Measurements from ENCODE around the gene POLR1E. TPM values are rescaled to one million over a fixed set of nuclear protein-coding genes. Genes with fewer than 3 reads are reported as not detected.

Gene POLR1E
- total and polyA plus RNA-seq, 2 donors (not counting 3 experiments of a cell fraction or from before 2014, with no cell fraction given): 9.0 to 21.2 TPM

- TF ChIP-seq MAX (IDR thresholded peaks at IDR 0.05; ENCODE audit: insufficient read depth, insufficient read length) (no peak), EZH2 (IDR thresholded peaks at IDR 0.05; ENCODE audit: borderline replicate concordance, low read depth, low read length, severe bottlenecking) (no peak), JUN (IDR thresholded peaks at IDR 0.05; ENCODE audit: borderline replicate concordance, insufficient read depth, insufficient read length, low read depth) (no peak)
- H3K9ac ChIP-seq (replicated peaks; ENCODE audit: extremely low read depth, insufficient read depth, low read length): no peak overlapping the region
- H3K36me3 ChIP-seq (ENCODE audit: control insufficient read depth in 2 of 2, extremely low read depth in 1 of 2, insufficient read depth in 2 of 2, low read length in 2 of 2): peaks cover 0 to 25% of the 10 kb centered on the region in 2 experiments
- H3K4me1 ChIP-seq (ENCODE audit: control insufficient read depth, extremely low read depth, insufficient read depth, low read length): no peaks in the 10 kb centered on the region
- H3K4me2 ChIP-seq (ENCODE audit: insufficient read depth, low read length): no peak overlapping the region
- H3K9me1 ChIP-seq (replicated peaks; ENCODE audit: control insufficient read depth, extremely low read depth, insufficient read depth, low read length): no peaks in the 10 kb centered on the region
- no peak overlapping the region for H3K4me3 ChIP-seq (replicated peaks in 1 of 3; ENCODE audit: insufficient read depth in 1 of 3, low read depth in 1 of 3, low read length in 3 of 3)
- no peak overlapping the region for H2AFZ ChIP-seq (ENCODE audit: low read depth, low read length)
- ChIA-PET CTCF (no interaction called here), POLR2A (no interaction called here)
- DNase-seq (ENCODE audit: low read depth, low spot score) (no peak), FAIRE-seq (no peak)
- dilution Hi-C loops (cut with MboI; ENCODE audit: extremely low pct_ligation_motif_present, low sequenced_read_pairs): no loop called here
- H3K27me3 ChIP-seq (ENCODE audit: control insufficient read depth in 2 of 2, insufficient read depth in 2 of 2, low read length in 2 of 2): no peaks in the 10 kb centered on the region
- no peaks in the 10 kb centered on the region for H4K20me1 ChIP-seq (replicated peaks; ENCODE audit: control insufficient read depth, extremely low read depth, insufficient read depth, low read length)
- H3K27ac ChIP-seq (ENCODE audit: insufficient read depth, low read depth, low read length): no peak overlapping the region
- H3K9me3 ChIP-seq (replicated peaks; ENCODE audit: control insufficient read depth, insufficient read depth, low read length): no peaks in the 10 kb centered on the region
- no TSS peak for BruUV-seq (replicated peaks)
- no peaks in the 10 kb centered on the region for H3K79me2 ChIP-seq (ENCODE audit: control insufficient read depth, insufficient read depth, low read length)
- intact Hi-C loops (cut with micrococcal nuclease): no loop called here
Measured at GRCh38 chr9:37523916-37524315, 38.2 kb downstream of the POLR1E start.

GRCh38 chr9:37528652-37529471 lies 43.1 kb downstream of the POLR1E start:
- H3K79me2 ChIP-seq (ENCODE audit: control insufficient read depth, insufficient read depth, low read length): no peaks in the 10 kb centered on the region
- no peak overlapping the region for H3K9ac ChIP-seq (replicated peaks; ENCODE audit: extremely low read depth, insufficient read depth, low read length)
- CTCF ChIA-PET: no interaction called here
- H2AFZ ChIP-seq (ENCODE audit: low read depth, low read length): no peak overlapping the region
- no peak overlapping the region for H3K4me3 ChIP-seq (replicated peaks in 1 of 3; ENCODE audit: insufficient read depth in 1 of 3, low read depth in 1 of 3, low read length in 3 of 3)
- no peak for FAIRE-seq
- H3K9me1 ChIP-seq (replicated peaks; ENCODE audit: control insufficient read depth, extremely low read depth, insufficient read depth, low read length): no peaks in the 10 kb centered on the region
- no peaks in the 10 kb centered on the region for H3K27me3 ChIP-seq (ENCODE audit: control insufficient read depth in 2 of 2, insufficient read depth in 2 of 2, low read length in 2 of 2)
- dilution Hi-C loops (cut with MboI; ENCODE audit: extremely low pct_ligation_motif_present, low sequenced_read_pairs): no loop called here
- H3K9me3 ChIP-seq (replicated peaks; ENCODE audit: control insufficient read depth, insufficient read depth, low read length): no peaks in the 10 kb centered on the region
- no TSS peak for BruUV-seq (replicated peaks)
- H3K27ac ChIP-seq (ENCODE audit: insufficient read depth, low read depth, low read length): no peak overlapping the region
- H3K4me2 ChIP-seq (ENCODE audit: insufficient read depth, low read length): no peak overlapping the region
- H3K36me3 ChIP-seq (ENCODE audit: control insufficient read depth in 2 of 2, extremely low read depth in 1 of 2, insufficient read depth in 2 of 2, low read length in 2 of 2): peaks cover 0 to 14% of the 10 kb centered on the region in 2 experiments
- no peak for DNase-seq (ENCODE audit: low read depth, low spot score)
- intact Hi-C loops (cut with micrococcal nuclease): no loop called here
- POLR2A ChIA-PET: no interaction called here
- no peaks in the 10 kb centered on the region for H3K4me1 ChIP-seq (ENCODE audit: control insufficient read depth, extremely low read depth, insufficient read depth, low read length)
- TF ChIP-seq POLR2A (IDR thresholded peaks at IDR 0.05; ENCODE audit: low read depth, low read length) (no peak), JUN (IDR thresholded peaks at IDR 0.05; ENCODE audit: borderline replicate concordance, insufficient read depth, insufficient read length, low read depth) (no peak), FOS (IDR thresholded peaks at IDR 0.05; ENCODE audit: borderline replicate concordance, insufficient read depth, low read length) (no peak), CTCF (IDR thresholded peaks at IDR 0.05; ENCODE audit: extremely low read depth in 1 of 2, insufficient read depth in 1 of 2, low read depth in 1 of 2, low read length in 2 of 2) (no peak), MYC (IDR thresholded peaks at IDR 0.05; ENCODE audit: low read depth, low read length) (no peak), GATA2 (IDR thresholded peaks at IDR 0.05; ENCODE audit: insufficient read depth, insufficient read length, low read depth, low read length) (no peak), POLR2AphosphoS5 (IDR thresholded peaks at IDR 0.05; ENCODE audit: insufficient read depth, low read depth, low read length) (no peak), MAX (IDR thresholded peaks at IDR 0.05; ENCODE audit: insufficient read depth, insufficient read length) (no peak), EZH2 (IDR thresholded peaks at IDR 0.05; ENCODE audit: borderline replicate concordance, low read depth, low read length, severe bottlenecking) (no peak)
- H4K20me1 ChIP-seq (replicated peaks; ENCODE audit: control insufficient read depth, extremely low read depth, insufficient read depth, low read length): no peaks in the 10 kb centered on the region
